ENCODE data around the gene CC2D2A.

Gene CC2D2A

GRCh38 chr4:15587649-15588048 lies 118.0 kb downstream of the CC2D2A start:
- TF ChIP-seq ARNTL (CRISPR knock-in tag; IDR thresholded peaks at IDR 0.05; ENCODE audit: borderline replicate concordance, low read depth) (no peak), CREB5 (CRISPR knock-in tag; IDR thresholded peaks at IDR 0.05; ENCODE audit: low read depth) (no peak), ZNF565 (CRISPR knock-in tag; conservative IDR thresholded peaks at IDR 0.05; ENCODE audit: low read depth) (no peak), ZFP3 (CRISPR knock-in tag; IDR thresholded peaks at IDR 0.05) (no peak), TOX (CRISPR knock-in tag; IDR thresholded peaks at IDR 0.05; ENCODE audit: borderline replicate concordance) (no peak), CSRNP3 (CRISPR knock-in tag; IDR thresholded peaks at IDR 0.05) (no peak), ESRRG (CRISPR knock-in tag; IDR thresholded peaks at IDR 0.05) (no peak)
- no peak for ATAC-seq

- no peak for ATAC-seq
- no peak for TF ChIP-seq OSR1 (CRISPR knock-in tag; IDR thresholded peaks at IDR 0.05)
- no peak for TF ChIP-seq CREB5 (CRISPR knock-in tag; IDR thresholded peaks at IDR 0.05; ENCODE audit: low read depth)
Measured at GRCh38 chr4:15592799-15593198, 123.1 kb downstream of the CC2D2A start.

GRCh38 chr4:15598644-15599043 lies 129.0 kb downstream of the CC2D2A start:
- TF ChIP-seq ARNTL (CRISPR knock-in tag; IDR thresholded peaks at IDR 0.05; ENCODE audit: borderline replicate concordance, low read depth) (no peak), TOX (CRISPR knock-in tag; IDR thresholded peaks at IDR 0.05; ENCODE audit: borderline replicate concordance) (no peak), SNAI2 (CRISPR knock-in tag; IDR thresholded peaks at IDR 0.05) (no peak), OSR1 (CRISPR knock-in tag; IDR thresholded peaks at IDR 0.05) (no peak), CREB5 (CRISPR knock-in tag; IDR thresholded peaks at IDR 0.05; ENCODE audit: low read depth) (no peak), ZNF8 (CRISPR knock-in tag; IDR thresholded peaks at IDR 0.05) (no peak), ZC3H10 (CRISPR knock-in tag; IDR thresholded peaks at IDR 0.05) (no peak), BACH2 (CRISPR knock-in tag; IDR thresholded peaks at IDR 0.05; ENCODE audit: borderline replicate concordance) (no peak), ZFP30 (CRISPR knock-in tag; IDR thresholded peaks at IDR 0.05) (no peak), PPARA (CRISPR knock-in tag; IDR thresholded peaks at IDR 0.05; ENCODE audit: borderline replicate concordance) (no peak), ZNF565 (CRISPR knock-in tag; conservative IDR thresholded peaks at IDR 0.05; ENCODE audit: low read depth) (no peak)
- ATAC-seq, result no peak

GRCh38 chr4:15600176-15600575 lies 130.5 kb downstream of the CC2D2A start:
- TF ChIP-seq ARNTL (CRISPR knock-in tag; IDR thresholded peaks at IDR 0.05; ENCODE audit: borderline replicate concordance, low read depth) (no peak), OSR1 (CRISPR knock-in tag; IDR thresholded peaks at IDR 0.05) (no peak), CREB5 (CRISPR knock-in tag; IDR thresholded peaks at IDR 0.05; ENCODE audit: low read depth) (no peak)
- ATAC-seq, result no peak

GRCh38 chr4:15601862-15602261 lies 132.2 kb downstream of the CC2D2A start:
- ATAC-seq, result no peak
- TF ChIP-seq CSDC2 (CRISPR knock-in tag; IDR thresholded peaks at IDR 0.05), result no peak
- no peak for TF ChIP-seq TSHZ2 (CRISPR knock-in tag; IDR thresholded peaks at IDR 0.05)
- TF ChIP-seq ZNF565 (CRISPR knock-in tag; conservative IDR thresholded peaks at IDR 0.05; ENCODE audit: low read depth), result no peak
- no peak for TF ChIP-seq RARB (CRISPR knock-in tag; IDR thresholded peaks at IDR 0.05)

All from SK-N-SH treated with all-trans-retinoic acid at 6 μM for 48 hours (cell line).